ENCODE results near the gene PDIA4. TPM values are rescaled to one million over a fixed set of nuclear protein-coding genes. Genes with fewer than 3 reads are reported as not detected.
A peak's percentile ranks its signal among the peaks of the same experiment; 100 is the strongest.

The PDIA4 gene
- total RNA-seq, 1 donor from 2014 or later: 142 TPM

- no peaks in the 10 kb centered on the region for H4K20me1 ChIP-seq (ENCODE audit: low read depth)
- no peak overlapping the region for H2AFZ ChIP-seq (replicated peaks)
- Mint-ChIP-seq H3K4me3 (no peak overlapping the region), H3K4me1 (no peaks in the 10 kb centered on the region), H3K36me3 (peaks cover 42% of the 10 kb centered on the region), H3K9me3 (peaks cover 3% of the 10 kb centered on the region), H3K27me3 (ENCODE audit: insufficient read depth, low read depth) (peaks cover 2% of the 10 kb centered on the region), H3K27ac (no peak overlapping the region)
- no peak overlapping the region for H3K27ac ChIP-seq
- DNase-seq (ENCODE audit: low spot score): no peak
- H3F3A ChIP-seq (ENCODE audit: low read depth): no peaks in the 10 kb centered on the region
- TF ChIP-seq EZH2 (IDR thresholded peaks at IDR 0.05): no peak
- no peak for TF ChIP-seq EZH2phosphoT487 (IDR thresholded peaks at IDR 0.05)
- no peak for TF ChIP-seq CTCF (IDR thresholded peaks at IDR 0.05)
- H3K79me2 ChIP-seq (ENCODE audit: low read depth): peaks cover 11% of the 10 kb centered on the region
- H3K4me1 ChIP-seq: no peaks in the 10 kb centered on the region
- peaks cover 3% of the 10 kb centered on the region for H3K36me3 ChIP-seq
- no peaks in the 10 kb centered on the region for H3K9me3 ChIP-seq (ENCODE audit: low read depth)
- no peak overlapping the region for H3K4me2 ChIP-seq
- H3K4me3 ChIP-seq: no peak overlapping the region
- no peak overlapping the region for H3K9ac ChIP-seq
- H3K27me3 ChIP-seq: no peaks in the 10 kb centered on the region
Measured at GRCh38 chr7:149074116-149074885, 46.0 kb upstream of the PDIA4 start.

- Histone ChIP-seq H3K4me3 (no peak overlapping the region), H3K4me1 (no peaks in the 10 kb centered on the region), H3K4me2 (no peak overlapping the region), H3K79me2 (ENCODE audit: low read depth) (no peaks in the 10 kb centered on the region), H3K9me3 (ENCODE audit: low read depth) (no peaks in the 10 kb centered on the region), H2AFZ (replicated peaks) (no peak overlapping the region), H3K36me3 (peaks cover 3% of the 10 kb centered on the region), H3F3A (ENCODE audit: low read depth) (no peaks in the 10 kb centered on the region), H3K27ac (no peak overlapping the region), H3K27me3 (no peaks in the 10 kb centered on the region), H3K9ac (no peak overlapping the region), H4K20me1 (ENCODE audit: low read depth) (no peaks in the 10 kb centered on the region)
- Mint-ChIP-seq H3K4me1 (no peaks in the 10 kb centered on the region), H3K27ac (no peak overlapping the region), H3K36me3 (peaks cover 36% of the 10 kb centered on the region), H3K27me3 (ENCODE audit: insufficient read depth, low read depth) (peaks cover 2% of the 10 kb centered on the region), H3K4me3 (no peak overlapping the region), H3K9me3 (no peaks in the 10 kb centered on the region)
- DNase-seq (ENCODE audit: low spot score): no peak
- TF ChIP-seq CTCF (IDR thresholded peaks at IDR 0.05) (no peak), EZH2 (IDR thresholded peaks at IDR 0.05) (no peak), EZH2phosphoT487 (IDR thresholded peaks at IDR 0.05) (no peak)
Measured at GRCh38 chr7:149072438-149072775, 44.1 kb upstream of the PDIA4 start.

GRCh38 chr7:149071641-149072437 lies 43.5 kb upstream of the PDIA4 start:
- Mint-ChIP-seq H3K4me1 (no peaks in the 10 kb centered on the region), H3K4me3 (no peak overlapping the region), H3K27me3 (ENCODE audit: insufficient read depth, low read depth) (peaks cover 2% of the 10 kb centered on the region), H3K27ac (no peak overlapping the region), H3K9me3 (no peaks in the 10 kb centered on the region), H3K36me3 (peaks cover 32% of the 10 kb centered on the region)
- Histone ChIP-seq H3K4me2 (no peak overlapping the region), H3K36me3 (peaks cover 3% of the 10 kb centered on the region), H3F3A (ENCODE audit: low read depth) (peaks cover 2% of the 10 kb centered on the region), H3K9ac (no peak overlapping the region), H3K9me3 (ENCODE audit: low read depth) (no peaks in the 10 kb centered on the region), H3K79me2 (ENCODE audit: low read depth) (no peaks in the 10 kb centered on the region), H4K20me1 (ENCODE audit: low read depth) (no peaks in the 10 kb centered on the region), H3K27me3 (no peaks in the 10 kb centered on the region), H3K4me1 (no peaks in the 10 kb centered on the region), H2AFZ (replicated peaks) (no peak overlapping the region), H3K4me3 (no peak overlapping the region), H3K27ac (no peak overlapping the region)
- DNase-seq (ENCODE audit: low spot score): peak; percentile 78
- TF ChIP-seq EZH2phosphoT487 (IDR thresholded peaks at IDR 0.05): no peak
- peak; percentile 61 for TF ChIP-seq CTCF (IDR thresholded peaks at IDR 0.05)

Measured in neural progenitor cell (in vitro differentiated cells).